Neural crest cell (in vitro differentiated cells): ENCODE data around the gene CT45A5. TPM values are rescaled to one million over a fixed set of nuclear protein-coding genes. Genes with fewer than 3 reads are reported as not detected.

Experiments
- total RNA-seq: library from RNA; stranded (reverse); gene quantifications from 2 replicates; pipeline ENCODE4 v1.2.1, GENCODE V29; 2021

Gene CT45A5
- total RNA-seq, 1 donor from 2014 or later: not detected

Other genes with a start within 250 kb of the CT45A5 start
- not detected in 2 replicates for gene CT45A1, start 71.9 kb downstream of the CT45A5 start, total RNA-seq
- gene CT45A3, start 17.3 kb downstream of the CT45A5 start, total RNA-seq: not detected in 2 replicates
- gene CT45A6, start 17.3 kb upstream of the CT45A5 start, total RNA-seq: not detected in 2 replicates
- gene CT45A2, start 34.5 kb upstream of the CT45A5 start, total RNA-seq: not detected in 2 replicates
- not detected in 2 replicates for gene CT45A7, start 51.8 kb upstream of the CT45A5 start, total RNA-seq
- not detected in 2 replicates for gene CT45A8, start 69.0 kb upstream of the CT45A5 start, total RNA-seq
- not detected in 2 replicates for gene CT45A9, start 86.3 kb upstream of the CT45A5 start, total RNA-seq
- gene CT45A10, start 107.9 kb upstream of the CT45A5 start, total RNA-seq: not detected in 2 replicates
- gene SAGE1, start 108.2 kb upstream of the CT45A5 start, total RNA-seq: not detected in 2 replicates
- 19.3 and 21.0 TPM in 2 replicates for gene MMGT1, start 188.5 kb upstream of the CT45A5 start, total RNA-seq
- gene SLC9A6, start 199.9 kb upstream of the CT45A5 start, total RNA-seq: 18.5 and 19.0 TPM in 2 replicates